D721Med (cell line): ENCODE results near the gene OR6S1.
A peak's percentile ranks its signal among the peaks of the same experiment; 100 is the strongest.

Experiments
- DNase-seq: peaks from one replicate; pipeline ENCODE4 v3.0.0; 2011; ENCODE audit warnings: low spot score; ENCODE audit not compliant: insufficient read length
- FAIRE-seq: peaks from 2 replicates; lab custom pipeline; 2011; peaks lifted over from hg19 to GRCh38; lab: Jason Lieb, UNC
- TF ChIP-seq, protein P1 (sequence below): IDR thresholded peaks from 2 replicates; pipeline ENCODE4 v1.5.1; 2012; ENCODE audit warnings: mild to moderate bottlenecking, control low read depth; ENCODE audit not compliant: insufficient read depth; ENCODE audit errors: missing control alignments

OR6S1 gene

DNA sequence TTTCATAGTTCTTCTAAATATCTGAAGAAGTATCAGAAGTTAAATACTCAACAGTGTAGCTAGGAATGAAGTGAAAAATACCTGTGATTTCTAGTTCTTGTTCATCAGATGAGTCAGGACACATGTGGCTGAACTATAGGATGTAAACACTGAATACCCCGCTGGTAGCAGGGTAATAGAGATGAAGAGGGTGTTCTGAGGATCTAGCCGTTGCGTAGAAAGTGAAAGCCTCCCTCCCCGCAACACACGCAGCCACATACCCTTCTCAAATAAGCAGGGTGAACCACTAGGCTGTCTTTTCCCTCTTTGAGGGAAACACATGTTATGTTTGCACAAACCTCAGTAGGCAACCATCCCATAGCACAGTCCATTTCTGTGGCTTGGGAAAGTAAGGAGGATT, 33.9 kb downstream of the OR6S1 start:
- FAIRE-seq = no peak
- TF ChIP-seq, protein P1, sequence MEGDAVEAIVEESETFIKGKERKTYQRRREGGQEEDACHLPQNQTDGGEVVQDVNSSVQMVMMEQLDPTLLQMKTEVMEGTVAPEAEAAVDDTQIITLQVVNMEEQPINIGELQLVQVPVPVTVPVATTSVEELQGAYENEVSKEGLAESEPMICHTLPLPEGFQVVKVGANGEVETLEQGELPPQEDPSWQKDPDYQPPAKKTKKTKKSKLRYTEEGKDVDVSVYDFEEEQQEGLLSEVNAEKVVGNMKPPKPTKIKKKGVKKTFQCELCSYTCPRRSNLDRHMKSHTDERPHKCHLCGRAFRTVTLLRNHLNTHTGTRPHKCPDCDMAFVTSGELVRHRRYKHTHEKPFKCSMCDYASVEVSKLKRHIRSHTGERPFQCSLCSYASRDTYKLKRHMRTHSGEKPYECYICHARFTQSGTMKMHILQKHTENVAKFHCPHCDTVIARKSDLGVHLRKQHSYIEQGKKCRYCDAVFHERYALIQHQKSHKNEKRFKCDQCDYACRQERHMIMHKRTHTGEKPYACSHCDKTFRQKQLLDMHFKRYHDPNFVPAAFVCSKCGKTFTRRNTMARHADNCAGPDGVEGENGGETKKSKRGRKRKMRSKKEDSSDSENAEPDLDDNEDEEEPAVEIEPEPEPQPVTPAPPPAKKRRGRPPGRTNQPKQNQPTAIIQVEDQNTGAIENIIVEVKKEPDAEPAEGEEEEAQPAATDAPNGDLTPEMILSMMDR = no peak

DNA sequence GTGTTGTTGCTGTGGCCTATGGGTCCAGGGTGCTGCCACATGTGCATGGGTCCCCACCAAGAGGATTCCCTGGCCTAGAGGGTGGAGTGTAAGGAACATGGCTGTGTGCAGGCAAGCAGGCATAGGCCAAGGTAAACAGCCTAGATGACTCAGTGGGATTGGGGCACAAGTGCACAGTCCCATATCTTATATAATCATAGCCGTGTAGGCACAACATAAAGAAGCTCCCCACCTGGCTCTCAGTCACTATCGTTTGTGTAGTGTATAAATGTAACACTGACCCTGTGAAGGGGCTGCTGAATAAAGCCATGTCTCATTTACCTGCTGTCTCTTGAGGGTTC, 34.6 kb downstream of the OR6S1 start:
- no peak for FAIRE-seq
- TF ChIP-seq, protein P1 = no peak
- no peak for DNase-seq

More for the DNA sequence above, 33.9 kb downstream of the OR6S1 start:
- DNase-seq = no peak

DNA sequence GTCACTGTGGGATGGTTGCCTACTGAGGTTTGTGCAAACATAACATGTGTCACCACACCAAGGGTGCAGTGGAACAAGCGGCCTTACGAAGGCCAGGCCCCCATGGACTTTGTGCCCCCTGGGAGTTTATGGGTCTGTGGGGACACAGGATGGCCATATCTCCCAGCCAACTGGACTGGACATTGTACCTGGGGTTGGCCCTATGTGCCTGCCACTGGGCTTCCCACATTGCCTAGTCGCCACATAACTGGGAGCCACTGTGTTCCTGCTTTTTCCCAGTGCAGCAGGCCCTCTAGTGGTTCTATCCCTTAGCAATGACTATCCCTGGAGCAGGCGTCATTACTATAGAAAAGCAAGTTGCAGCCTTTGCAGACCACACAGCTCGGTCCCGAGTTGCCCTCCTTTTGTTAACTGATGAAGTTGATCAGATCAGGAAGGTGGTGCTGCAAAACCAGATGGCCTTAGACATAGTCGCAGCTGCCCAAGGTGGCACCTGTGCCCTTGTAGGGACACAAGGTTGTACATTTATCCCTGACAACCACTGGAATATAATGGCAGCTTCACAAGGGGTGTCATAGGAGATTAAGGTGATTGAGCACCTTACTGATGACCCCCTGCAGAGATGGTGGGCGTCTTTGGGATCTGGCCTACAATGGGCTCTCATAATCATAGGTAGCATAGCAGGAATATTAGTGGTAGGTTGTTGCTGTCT, 35.1 kb downstream of the OR6S1 start:
- TF ChIP-seq, protein P1 = peak; percentile 50
- FAIRE-seq = no peak
- DNase-seq = no peak

DNA sequence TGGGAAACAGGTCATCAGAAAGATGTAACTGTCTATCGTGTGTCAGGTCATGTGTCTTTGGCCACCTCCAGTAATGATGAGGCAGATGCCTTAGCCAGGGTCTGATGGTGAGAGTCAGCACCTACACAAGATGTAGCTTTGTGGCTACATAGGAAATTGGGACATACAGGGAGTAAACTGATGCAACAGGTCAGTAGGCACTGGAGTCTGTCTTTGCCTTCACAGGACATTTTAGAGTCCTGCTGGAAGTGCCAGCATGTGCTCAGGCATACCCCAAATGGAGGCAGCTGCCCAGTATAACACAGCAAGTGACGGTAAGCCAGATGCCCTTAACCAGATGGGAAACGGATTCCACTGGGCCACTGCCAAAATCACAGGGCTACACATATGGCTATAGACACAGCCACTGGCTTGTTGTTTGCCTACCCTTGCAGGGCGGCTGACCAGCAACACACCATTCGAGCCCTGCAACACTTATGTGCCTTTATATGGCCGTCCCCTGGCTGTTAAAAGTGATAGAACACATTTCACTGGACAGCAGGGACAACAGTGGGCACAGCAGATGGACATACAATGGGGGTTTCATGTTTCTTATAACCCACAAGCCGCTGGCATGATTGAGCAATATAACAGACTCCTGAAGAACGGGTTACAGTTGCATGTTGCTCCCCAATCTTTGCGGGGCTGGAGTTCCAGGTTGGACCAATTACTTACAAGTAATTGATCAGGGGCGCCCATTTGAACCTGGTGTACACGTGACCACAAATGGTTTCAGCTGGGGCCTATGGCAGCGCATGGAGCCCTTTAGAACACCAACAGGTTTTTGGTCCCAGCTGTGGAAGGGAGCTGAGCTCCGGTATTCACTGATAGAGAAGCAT, 37.4 kb downstream of the OR6S1 start:
- DNase-seq (no peak), FAIRE-seq (no peak)
- TF ChIP-seq, protein P1 = no peak

DNA sequence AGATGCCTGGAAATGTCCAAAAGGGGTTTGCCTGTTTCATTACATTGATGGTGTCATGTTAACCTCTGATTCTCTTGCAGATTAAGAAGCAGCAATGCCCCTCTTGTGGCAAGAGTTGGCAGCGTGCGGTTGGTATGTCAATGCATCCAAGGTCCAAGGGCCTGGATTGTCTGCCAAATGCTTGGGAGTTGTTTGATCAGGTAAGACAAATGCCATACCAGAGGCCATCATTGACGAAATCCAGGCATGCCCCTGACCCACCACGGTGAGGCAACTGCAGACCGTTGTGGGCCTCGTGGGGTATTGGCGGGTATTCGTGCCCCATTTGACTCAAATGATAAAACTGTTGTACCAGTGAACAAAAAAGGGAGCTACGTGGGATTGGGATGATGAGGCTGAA, 38.9 kb downstream of the OR6S1 start:
- no peak for DNase-seq
- TF ChIP-seq, protein P1 = no peak
- FAIRE-seq = no peak

DNA sequence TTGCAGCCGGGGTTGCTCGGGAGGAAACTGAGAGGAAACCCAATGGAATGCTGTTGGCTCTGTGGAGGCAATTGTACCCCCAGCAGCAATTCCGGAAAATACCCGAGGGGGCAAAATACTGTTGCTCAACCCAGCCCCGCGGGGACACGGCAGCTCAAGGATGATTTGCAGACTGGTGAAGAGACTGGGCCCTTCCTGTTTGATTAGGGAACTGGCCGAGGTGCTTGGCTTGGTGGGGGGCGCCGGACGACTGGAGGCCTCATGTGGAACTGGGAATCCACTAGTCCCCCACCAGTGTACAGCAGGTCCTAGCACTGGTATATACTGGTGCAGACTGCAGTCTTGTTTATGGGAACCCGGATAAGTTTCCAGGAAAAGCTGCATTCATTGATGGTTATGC, 40.0 kb downstream of the OR6S1 start:
- TF ChIP-seq, protein P1 = no peak
- FAIRE-seq = no peak
- no peak for DNase-seq
